HepG2 (cell line): Measurements from ENCODE around the gene PGC. TPM values are rescaled to one million over a fixed set of nuclear protein-coding genes. Genes with fewer than 3 reads are reported as not detected.
A peak's percentile ranks its signal among the peaks of the same experiment; 100 is the strongest.

ENCODE experiments used
- CEBPZ ChIP-seq: IDR thresholded peaks from 2 replicates; pipeline ENCODE4 v1.6.1; 2012; ENCODE audit warnings: low read length, improper control_type of control experiment
- FOXJ3 ChIP-seq: sonication (generic); formaldehyde crosslinking; IDR thresholded peaks from 2 replicates; pipeline ENCODE4 v1.4.0; 2020; ENCODE audit warnings: missing genetic modification reagents, mild to moderate bottlenecking, borderline replicate concordance
- FOXK2 ChIP-seq: fragments of 450-650 bp; IDR thresholded peaks from 2 replicates; pipeline ENCODE4 v1.6.1; 2016
- GFI1 ChIP-seq: sonication (generic); formaldehyde crosslinking; IDR thresholded peaks from 2 replicates; pipeline ENCODE4 v1.5.0; 2020; ENCODE audit warnings: missing genetic modification reagents, mild to moderate bottlenecking, borderline replicate concordance
- IRF9 ChIP-seq: sonication (generic); formaldehyde crosslinking; IDR thresholded peaks from 2 replicates; pipeline ENCODE4 v1.8.0; 2022; ENCODE audit warnings: missing genetic modification reagents, mild to moderate bottlenecking, borderline replicate concordance
- JUNB ChIP-seq: sonication (generic); formaldehyde crosslinking; IDR thresholded peaks from 2 replicates; pipeline ENCODE4 v1.8.0; 2022; ENCODE audit warnings: missing genetic modification reagents, mild to moderate bottlenecking, borderline replicate concordance
- KDM2A ChIP-seq: sonication (generic); formaldehyde crosslinking; IDR thresholded peaks from 2 replicates; pipeline ENCODE4 v1.4.0; 2020; ENCODE audit warnings: low read depth, missing genetic modification reagents, borderline replicate concordance
- KLF12 ChIP-seq: sonication (generic); formaldehyde crosslinking; IDR thresholded peaks from 2 replicates; pipeline ENCODE4 v1.4.0; 2020; ENCODE audit warnings: missing genetic modification reagents, borderline replicate concordance
- POGZ ChIP-seq: sonication (generic); formaldehyde crosslinking; IDR thresholded peaks from 2 replicates; pipeline ENCODE4 v1.4.0; 2020; ENCODE audit warnings: mild to moderate bottlenecking, missing genetic modification reagents
- SP4 ChIP-seq: sonication (generic); formaldehyde crosslinking; IDR thresholded peaks from 2 replicates; pipeline ENCODE4 v1.8.1; 2023; ENCODE audit warnings: mild to moderate bottlenecking, missing genetic modification reagents
- ZMAT5 ChIP-seq: sonication (generic); formaldehyde crosslinking; IDR thresholded peaks from 2 replicates; pipeline ENCODE4 v1.5.0; 2020; ENCODE audit warnings: mild to moderate bottlenecking, low read depth, missing genetic modification reagents, borderline replicate concordance
- ZNF350 ChIP-seq: sonication (generic); formaldehyde crosslinking; IDR thresholded peaks from 2 replicates; pipeline ENCODE4 v1.4.0; 2020; ENCODE audit warnings: mild to moderate bottlenecking, low read depth, missing genetic modification reagents, borderline replicate concordance
- ZNF367 ChIP-seq: sonication (generic); formaldehyde crosslinking; IDR thresholded peaks from 2 replicates; pipeline ENCODE4 v1.4.0; 2020; ENCODE audit warnings: missing genetic modification reagents, borderline replicate concordance
- ZNF720 ChIP-seq: sonication (generic); formaldehyde crosslinking; IDR thresholded peaks from 2 replicates; pipeline ENCODE4 v1.4.0; 2020; ENCODE audit warnings: missing genetic modification reagents
- ZNF781 ChIP-seq: sonication (generic); formaldehyde crosslinking; IDR thresholded peaks from 2 replicates; pipeline ENCODE4 v1.5.1; 2020; ENCODE audit warnings: borderline replicate concordance, mild to moderate bottlenecking, missing genetic modification reagents; ENCODE audit errors: not compliant biosample characterization
- polyA plus RNA-seq, 8 experiments: library from polyadenylated mRNA; depleted of rRNA in 3 of 8; stranded (reverse) in 7 of 8; unstranded in 1 of 8; fragments of >200 nt; fragmentation: Illumina TruSeq in 4 of 8; extraction: Trizol in 4 of 8; gene quantifications; 2 replicates each; pipeline versions ENCODE4 v1.2.1 to v1.2.3, GENCODE V29; 2011 to 2016; ENCODE audit warnings: low read depth in 4 of 8, missing spikeins in 1 of 8, mixed read lengths in 1 of 8; ENCODE audit not compliant: insufficient read depth in 1 of 8
- total RNA-seq, 5 experiments: library from RNA; depleted of rRNA; stranded (reverse); fragments of >200 nt; fragmentation: Illumina TruSeq; extraction: Trizol; gene quantifications; 2 replicates each; pipeline ENCODE4 v1.2.3, GENCODE V29; 2016; ENCODE audit warnings: low read depth in 1 of 5
- TF ChIP-seq, protein P1 (sequence below): sonication (generic); formaldehyde crosslinking; IDR thresholded peaks from 2 replicates; pipeline ENCODE4 v1.4.0; 2020; ENCODE audit warnings: mild to moderate bottlenecking, missing genetic modification reagents
- TF ChIP-seq, protein P2 (sequence below): IDR thresholded peaks from 2 replicates; pipeline ENCODE4 v1.6.1; 2016; ENCODE audit warnings: mild to moderate bottlenecking
- TF ChIP-seq, protein P3 (sequence below), 2 experiments: fragments of 450-650 bp in 1 of 2; sonication (generic) in 1 of 2; formaldehyde crosslinking; IDR thresholded peaks; 2 replicates each; pipeline versions ENCODE4 v1.5.0 to v1.8.0; 2020 to 2022; ENCODE audit warnings: mild to moderate bottlenecking in 1 of 2, missing genetic modification reagents in 1 of 2

PGC gene
- total and polyA plus RNA-seq, 2 of the 13 experiments (the other 11 are each of a cell fraction or from before 2014, with no cell fraction given): 426 to 502 TPM

GRCh38 chr6:41735427-41736185 is 11.6 kb downstream of the PGC start, which contains the start of gene TFEB (continued):
- TF ChIP-seq, protein P1, sequence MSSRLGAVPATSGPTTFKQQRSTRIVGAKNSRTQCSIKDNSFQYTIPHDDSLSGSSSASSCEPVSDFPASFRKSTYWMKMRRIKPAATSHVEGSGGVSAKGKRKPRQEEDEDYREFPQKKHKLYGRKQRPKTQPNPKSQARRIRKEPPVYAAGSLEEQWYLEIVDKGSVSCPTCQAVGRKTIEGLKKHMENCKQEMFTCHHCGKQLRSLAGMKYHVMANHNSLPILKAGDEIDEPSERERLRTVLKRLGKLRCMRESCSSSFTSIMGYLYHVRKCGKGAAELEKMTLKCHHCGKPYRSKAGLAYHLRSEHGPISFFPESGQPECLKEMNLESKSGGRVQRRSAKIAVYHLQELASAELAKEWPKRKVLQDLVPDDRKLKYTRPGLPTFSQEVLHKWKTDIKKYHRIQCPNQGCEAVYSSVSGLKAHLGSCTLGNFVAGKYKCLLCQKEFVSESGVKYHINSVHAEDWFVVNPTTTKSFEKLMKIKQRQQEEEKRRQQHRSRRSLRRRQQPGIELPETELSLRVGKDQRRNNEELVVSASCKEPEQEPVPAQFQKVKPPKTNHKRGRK (CRISPR knock-in tag): no peak
- TF ChIP-seq POGZ (CRISPR knock-in tag) (peak; percentile 65), FOXK2 (no peak), IRF9 (CRISPR knock-in tag) (peak; percentile 68; the same call in 1 of the 2 replicates), CEBPZ (no peak), ZNF350 (CRISPR knock-in tag) (peak; percentile 68), ZMAT5 (no peak), ZNF367 (CRISPR knock-in tag) (no peak; the same call in 1 of the 2 replicates), SP4 (CRISPR knock-in tag) (peak; percentile 75), JUNB (no peak), KDM2A (CRISPR knock-in tag) (peak; percentile 97), GFI1 (no peak), FOXJ3 (CRISPR knock-in tag) (no peak), KLF12 (CRISPR knock-in tag) (no peak), ZNF781 (no peak), ZNF720 (CRISPR knock-in tag) (no peak)
- TF ChIP-seq, protein P2, sequence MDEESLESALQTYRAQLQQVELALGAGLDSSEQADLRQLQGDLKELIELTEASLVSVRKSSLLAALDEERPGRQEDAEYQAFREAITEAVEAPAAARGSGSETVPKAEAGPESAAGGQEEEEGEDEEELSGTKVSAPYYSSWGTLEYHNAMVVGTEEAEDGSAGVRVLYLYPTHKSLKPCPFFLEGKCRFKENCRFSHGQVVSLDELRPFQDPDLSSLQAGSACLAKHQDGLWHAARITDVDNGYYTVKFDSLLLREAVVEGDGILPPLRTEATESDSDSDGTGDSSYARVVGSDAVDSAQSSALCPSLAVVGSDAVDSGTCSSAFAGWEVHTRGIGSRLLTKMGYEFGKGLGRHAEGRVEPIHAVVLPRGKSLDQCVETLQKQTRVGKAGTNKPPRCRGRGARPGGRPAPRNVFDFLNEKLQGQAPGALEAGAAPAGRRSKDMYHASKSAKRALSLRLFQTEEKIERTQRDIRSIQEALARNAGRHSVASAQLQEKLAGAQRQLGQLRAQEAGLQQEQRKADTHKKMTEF (CRISPR knock-in tag): peak; percentile 87
- TF ChIP-seq, protein P3, sequence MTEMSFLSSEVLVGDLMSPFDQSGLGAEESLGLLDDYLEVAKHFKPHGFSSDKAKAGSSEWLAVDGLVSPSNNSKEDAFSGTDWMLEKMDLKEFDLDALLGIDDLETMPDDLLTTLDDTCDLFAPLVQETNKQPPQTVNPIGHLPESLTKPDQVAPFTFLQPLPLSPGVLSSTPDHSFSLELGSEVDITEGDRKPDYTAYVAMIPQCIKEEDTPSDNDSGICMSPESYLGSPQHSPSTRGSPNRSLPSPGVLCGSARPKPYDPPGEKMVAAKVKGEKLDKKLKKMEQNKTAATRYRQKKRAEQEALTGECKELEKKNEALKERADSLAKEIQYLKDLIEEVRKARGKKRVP (CRISPR knock-in tag; IDR thresholded peaks at IDR 0.05): peak in 1 of 2 experiments; percentile 49; a peak in 1 of 4 replicates
